DMS 273 (cell line): Measurements from ENCODE around the gene PPME1.
"Not testable (repeated sequence)": the region's sequence is repeated elsewhere in the genome, so short reads cannot be mapped to it uniquely, and the experiment has no call there.

Source experiments
- DNase-seq: peaks from one replicate; lab custom pipeline; 2025; ENCODE audit not compliant: unreplicated experiment; lab: John Stamatoyannopoulos, UW

Gene PPME1

DNA sequence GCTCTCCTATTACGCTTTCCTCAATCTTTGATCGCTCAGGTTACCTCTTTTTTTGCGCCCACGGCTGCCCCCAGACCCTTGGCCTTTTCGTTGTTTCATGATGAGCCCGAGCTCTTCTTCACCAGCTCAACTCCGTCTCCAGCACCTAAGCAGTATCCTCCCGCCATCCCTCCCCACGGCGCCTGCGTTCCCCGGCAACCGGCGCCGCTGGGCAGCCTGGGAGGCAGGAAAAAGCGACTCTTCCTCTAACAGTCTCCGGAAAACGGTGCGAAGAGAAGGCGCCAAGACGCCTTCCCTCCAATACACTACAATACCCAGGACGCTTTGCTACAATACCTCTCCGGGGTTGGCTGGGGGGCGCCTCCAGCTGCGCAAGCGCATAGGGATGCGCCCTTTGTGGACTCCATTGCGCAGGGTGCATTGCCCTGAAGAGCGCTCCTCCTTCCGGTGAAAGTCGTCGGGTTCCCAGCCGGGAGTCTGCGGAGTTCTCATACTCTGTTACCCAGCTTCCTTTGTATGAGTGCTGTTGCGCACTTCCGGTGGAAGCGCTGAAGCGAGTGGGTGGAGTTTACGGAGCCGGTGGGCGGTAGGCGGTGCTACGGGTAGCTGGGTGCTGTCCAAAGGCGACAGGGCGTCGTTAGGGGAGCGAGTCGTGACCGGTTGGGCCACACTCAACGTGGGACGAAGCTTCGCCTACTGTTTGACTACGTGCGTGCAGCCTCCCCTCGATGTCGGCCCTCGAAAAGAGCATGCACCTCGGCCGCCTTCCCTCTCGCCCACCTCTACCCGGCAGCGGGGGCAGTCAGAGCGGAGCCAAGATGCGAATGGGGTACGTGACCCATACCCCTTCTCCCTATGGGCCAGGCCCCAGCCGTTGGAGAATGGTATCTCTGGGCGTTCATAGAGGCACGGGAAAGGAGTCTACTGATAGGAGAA is at the start of gene PPME1, which contains the start of gene C2CD3:
Gene PPME1 (plus strand): TSS at position 596 of the 936 bp plus-strand sequence. CDS start 133 bp downstream, at position 729.
Gene C2CD3 (minus strand): TSS at position 309 of the 936 bp plus-strand sequence. CDS start 210 bp downstream, at position 99.
- DNase-seq: peak; percentile 99

DNA sequence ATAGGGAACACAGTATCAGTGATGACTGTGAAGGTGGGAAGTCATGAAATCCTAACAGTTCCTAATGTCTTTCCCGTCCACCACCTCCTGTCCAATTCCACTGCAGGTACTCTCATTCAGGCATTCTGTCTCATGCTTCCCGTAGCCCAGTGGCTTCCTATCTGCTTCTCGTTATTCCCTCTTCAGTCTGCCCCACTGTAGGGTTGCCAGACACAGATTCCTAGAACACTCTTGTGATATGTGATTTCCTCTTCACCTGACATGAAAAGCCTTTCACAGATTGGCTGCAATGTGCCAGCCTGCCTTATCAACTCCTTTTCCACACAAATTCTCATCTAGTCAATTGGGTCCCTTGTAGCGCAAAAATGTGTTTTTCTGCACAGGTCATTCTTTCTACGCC is 49.3 kb upstream of the PPME1 start:
- no peak for DNase-seq

DNA sequence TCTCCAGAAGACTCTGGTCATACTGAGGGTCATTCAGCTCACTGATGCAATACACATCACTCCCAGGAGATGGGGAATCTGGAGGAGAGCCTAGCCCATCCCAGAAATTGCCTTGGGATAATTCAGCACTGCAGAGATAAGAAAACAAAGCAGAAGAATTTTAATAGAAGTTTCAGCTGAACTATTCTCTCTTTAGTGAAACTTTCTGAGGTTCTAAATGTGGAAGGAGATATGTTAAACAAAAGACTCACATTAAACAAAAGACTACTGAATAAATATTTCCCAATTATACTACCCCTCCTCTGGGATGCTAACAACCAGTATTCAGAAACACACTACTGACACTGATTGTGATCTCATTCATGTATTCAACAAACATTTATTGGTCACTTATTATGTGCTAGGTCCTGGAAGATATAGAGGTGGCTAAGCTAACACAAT is 48.1 kb upstream of the PPME1 start:
- no peak for DNase-seq

DNA sequence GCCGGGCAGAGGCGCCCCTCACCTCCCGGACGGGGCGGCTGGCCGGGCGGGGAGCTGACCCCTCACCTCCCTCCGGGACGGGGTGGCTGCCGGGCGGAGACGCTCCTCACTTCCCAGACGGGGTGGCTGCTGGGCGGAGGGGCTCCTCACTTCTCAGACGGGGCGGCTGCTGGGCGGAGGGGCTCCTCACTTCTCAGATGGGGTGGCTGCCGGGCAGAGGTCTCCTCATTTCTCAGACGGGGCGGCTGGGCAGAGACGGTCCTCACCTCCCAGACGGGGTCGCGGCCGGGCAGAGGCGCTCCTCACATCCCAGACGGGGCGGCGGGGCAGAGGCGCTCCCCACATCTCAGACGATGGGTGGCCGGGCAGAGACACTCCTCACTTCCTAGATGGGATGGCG is 42.0 kb upstream of the PPME1 start:
- DNase-seq: not testable (repeated sequence)

GRCh38 chr11:74132833-74133232 is 38.3 kb upstream of the PPME1 start:
- DNase-seq: no peak

- DNase-seq: no peak
Measured at GRCh38 chr11:74133436-74133835, 37.7 kb upstream of the PPME1 start.

GRCh38 chr11:74134661-74135060 is 36.4 kb upstream of the PPME1 start:
- no peak for DNase-seq

DNA sequence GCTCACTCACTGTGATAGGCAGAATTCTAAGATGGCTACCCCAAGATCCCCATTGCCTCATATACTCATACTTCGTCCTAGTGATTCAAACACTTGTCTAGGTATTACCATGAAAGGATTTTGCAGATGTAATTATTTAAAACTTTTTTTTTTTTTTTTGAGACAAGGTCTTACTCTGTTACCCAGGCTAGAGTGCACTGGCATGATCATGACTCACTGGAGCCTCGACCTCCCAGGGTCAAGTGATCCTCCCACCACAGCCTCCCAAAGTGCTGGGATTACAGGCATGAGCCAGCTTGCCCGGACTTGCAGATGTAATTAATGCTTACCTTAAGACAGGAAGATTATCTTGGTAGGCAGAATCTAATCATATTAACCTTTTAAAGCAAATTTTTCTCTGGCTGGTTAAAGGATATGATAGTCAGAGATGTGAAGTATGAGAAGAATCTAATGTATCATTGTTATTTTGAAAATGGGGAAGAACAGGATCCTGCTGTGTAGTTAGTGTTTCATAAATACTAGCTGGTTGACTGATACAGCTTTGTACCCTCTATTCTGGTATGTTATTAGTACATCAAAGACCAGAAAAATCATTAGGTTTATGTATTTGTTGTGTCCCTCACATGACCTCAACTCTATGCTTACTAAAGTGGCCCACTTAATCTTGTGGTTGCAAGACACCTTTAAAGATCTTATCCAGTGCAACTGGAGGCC is 35.8 kb upstream of the PPME1 start:
- no peak for DNase-seq

DNA sequence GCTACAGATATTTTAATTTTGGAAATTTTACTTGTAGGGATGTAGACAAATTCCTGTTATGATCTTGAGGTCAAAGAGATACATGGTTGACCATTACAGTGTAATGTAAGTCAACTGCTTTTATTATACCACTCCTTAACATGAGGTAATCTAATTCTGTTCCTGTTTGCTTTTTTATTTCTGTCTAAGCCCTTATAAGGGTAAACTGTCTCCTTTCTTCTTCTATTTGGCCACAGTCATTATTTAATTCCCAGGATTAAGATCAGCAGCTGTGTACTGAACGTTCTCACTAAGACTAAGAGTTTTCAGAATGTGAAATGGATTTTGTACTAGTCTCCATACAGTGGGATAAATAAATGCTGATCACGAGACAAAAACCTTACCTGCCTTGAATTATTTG is 33.1 kb upstream of the PPME1 start:
- peak; percentile 10 for DNase-seq

GRCh38 chr11:74138572-74138971 is 32.5 kb upstream of the PPME1 start:
- peak; percentile 87 for DNase-seq

DNA sequence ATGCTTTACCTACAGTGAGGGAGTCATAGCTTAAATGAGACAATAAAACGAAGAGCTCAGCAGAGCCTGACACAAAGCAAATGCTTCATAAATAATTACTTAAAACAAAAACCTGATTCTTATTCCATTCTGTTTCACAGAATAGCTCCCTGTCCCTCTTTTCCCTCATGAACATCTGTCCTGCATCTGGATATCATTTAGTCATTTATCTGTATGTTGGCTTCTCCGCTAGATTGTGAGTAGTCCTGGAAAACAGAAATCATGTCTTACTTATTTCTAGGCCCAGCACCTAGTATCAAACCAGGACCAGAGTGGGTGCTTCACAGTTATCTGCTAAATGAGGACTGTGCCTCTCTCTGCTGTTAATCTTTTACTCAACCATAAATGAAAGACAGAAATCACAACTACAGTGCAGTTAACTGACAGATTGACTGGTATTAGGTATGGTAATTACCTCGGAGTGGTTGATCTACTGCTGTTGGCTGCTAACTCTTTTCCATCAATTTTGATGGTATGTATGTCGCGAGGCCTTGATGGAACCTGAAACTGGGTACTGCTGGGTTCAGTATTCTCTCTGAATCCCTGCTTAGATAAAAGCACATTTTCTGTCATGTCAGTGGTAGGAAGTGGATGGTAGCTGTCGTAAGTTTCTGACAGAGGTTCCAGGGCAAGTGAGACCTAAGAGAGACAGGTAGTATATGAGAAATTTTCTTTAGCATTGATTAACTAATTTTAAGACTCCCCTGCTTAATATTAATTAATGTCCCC is 31.8 kb upstream of the PPME1 start:
- DNase-seq: no peak

DNA sequence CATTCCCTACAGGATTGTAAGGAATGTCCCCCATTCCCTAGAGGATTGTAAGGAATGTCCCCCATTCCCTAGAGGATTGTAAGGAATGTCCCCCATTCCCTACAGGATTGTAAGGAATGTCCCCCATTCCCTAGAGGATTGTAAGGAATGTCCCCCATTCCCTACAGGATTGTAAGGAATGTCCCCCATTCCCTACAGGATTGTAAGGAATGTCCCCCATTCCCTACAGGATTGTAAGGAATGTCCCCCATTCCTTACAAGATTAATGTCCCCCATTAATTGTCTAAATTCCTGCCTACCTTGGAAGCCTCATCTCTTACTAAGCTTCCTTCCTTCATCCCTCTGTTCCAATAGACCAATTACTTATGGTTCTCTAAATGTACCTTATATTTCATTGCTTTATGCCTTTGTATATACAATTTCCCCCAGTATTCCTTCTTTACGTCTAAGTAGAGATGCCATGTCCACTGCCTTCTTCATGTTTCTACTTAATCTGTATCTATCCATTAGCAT is 31.1 kb upstream of the PPME1 start:
- not testable (repeated sequence) for DNase-seq

GRCh38 chr11:74141241-74141695 is 29.8 kb upstream of the PPME1 start:
- no peak for DNase-seq

DNA sequence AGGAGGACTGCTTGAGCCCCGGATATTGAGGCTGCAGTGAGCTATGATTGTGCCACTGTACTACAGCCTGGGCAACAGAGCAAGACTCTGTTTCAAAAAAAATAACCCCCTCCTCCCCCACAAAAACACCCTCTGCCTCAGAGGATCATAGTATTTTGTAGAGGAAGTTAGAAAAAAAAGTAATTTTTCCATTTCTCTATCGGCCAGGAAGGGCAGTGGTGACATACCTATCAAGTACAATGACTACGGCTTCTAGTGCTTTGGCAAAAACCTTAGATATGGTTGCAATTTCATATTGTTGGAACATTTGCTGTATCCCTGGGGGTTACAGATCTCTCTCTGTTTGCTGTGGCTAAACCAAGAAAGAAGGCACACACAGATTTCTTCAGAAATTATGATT is 29.2 kb upstream of the PPME1 start:
- no peak for DNase-seq

GRCh38 chr11:74142624-74143023 is 28.5 kb upstream of the PPME1 start:
- DNase-seq: no peak

DNA sequence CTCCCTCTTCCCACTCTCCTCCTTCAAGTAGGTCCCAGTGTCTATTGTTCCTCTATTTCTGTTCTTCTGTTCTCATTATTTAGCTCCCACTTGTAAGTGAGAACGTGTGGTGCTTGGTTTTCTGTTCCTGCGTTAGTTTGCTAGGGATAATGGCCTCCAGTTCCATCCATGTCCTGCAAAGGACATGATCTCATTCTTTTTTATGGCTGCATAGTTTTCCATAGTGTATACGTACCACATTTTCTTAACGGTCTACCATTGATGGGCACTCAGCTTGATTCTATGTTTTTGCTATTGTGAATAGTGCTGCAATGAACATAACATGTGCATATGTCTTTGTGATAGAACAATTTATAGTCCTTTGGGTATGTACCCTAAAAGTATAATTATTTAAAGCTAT is 26.5 kb upstream of the PPME1 start:
- no peak for DNase-seq

DNA sequence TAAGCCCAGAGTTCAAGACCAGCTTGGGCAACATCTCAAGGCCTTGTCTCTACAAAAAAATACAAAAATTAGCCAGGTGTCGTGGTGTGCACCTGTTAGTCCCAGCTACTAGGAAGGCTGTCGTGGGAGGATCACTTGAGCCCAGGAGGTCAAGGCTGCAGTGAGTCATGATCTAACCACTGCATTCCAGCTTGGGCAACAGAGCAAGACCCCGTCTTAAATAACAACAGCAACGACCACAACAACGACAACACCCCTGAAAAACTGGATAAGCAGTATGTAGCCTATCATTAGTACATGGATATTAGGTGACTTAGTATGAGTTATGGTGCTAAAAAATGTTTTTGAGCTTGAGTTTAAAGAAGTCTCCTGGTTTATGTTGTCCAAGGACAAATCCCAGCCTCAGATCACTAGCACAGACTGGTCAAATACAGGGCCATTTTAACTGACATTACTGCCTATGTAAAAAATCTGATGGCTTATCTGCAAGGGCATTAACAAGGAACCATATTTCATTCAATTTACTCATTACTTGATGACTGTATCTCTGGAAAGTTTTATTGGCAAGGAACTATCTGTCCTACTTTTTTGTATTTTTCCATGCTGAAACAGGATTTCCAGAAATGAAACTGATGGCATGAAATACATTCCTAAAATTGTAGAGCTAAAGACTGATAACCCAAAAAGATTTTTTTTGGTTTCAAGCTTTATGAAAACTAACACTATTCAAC is 23.7 kb upstream of the PPME1 start:
- DNase-seq: no peak

DNA sequence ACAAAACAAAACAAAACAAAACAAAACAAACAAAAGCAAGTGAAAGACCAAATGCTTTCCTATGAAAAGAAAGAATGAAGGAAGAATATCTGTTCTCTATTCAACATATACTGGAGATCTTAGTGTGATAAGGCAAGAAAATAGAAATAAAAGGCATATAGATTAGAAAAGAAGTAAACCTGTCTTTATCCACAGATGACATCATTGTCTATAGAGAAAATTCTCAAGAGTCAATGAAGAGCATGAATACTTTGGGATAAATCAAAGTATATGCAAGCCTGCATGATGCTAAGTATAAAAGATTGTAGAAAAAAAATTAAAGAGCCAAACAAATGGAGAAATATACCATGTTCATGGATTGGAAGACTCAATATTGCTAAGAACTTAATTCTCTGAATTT is 17.9 kb upstream of the PPME1 start:
- DNase-seq: no peak

GRCh38 chr11:74154620-74155281 is 16.3 kb upstream of the PPME1 start:
- DNase-seq: peak; percentile 71

DNA sequence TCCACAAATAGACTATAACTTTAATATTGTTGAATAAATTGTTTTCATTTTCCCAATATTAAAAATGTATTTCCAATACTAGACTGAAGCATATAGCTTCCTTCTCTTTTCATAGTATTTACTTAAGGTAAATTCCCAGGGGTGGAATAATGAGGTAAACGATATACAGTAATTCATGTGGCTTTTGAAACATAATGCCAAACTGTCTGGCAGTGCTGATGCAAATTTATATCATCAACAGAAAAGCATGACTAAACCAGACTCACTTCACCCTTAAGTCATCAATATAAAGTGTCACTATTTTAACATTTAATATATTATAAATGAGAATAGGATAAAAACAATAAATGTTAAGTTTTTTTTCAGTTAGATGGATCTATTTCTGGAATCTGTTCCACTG is 13.9 kb upstream of the PPME1 start:
- DNase-seq: peak; percentile 69
